ENCODE data around the gene PEX5L.

Gene PEX5L

GRCh38 chr3:179955286-179955685 lies 81.5 kb downstream of the PEX5L start:
- peak; percentile 36 for DNase-seq

DNA sequence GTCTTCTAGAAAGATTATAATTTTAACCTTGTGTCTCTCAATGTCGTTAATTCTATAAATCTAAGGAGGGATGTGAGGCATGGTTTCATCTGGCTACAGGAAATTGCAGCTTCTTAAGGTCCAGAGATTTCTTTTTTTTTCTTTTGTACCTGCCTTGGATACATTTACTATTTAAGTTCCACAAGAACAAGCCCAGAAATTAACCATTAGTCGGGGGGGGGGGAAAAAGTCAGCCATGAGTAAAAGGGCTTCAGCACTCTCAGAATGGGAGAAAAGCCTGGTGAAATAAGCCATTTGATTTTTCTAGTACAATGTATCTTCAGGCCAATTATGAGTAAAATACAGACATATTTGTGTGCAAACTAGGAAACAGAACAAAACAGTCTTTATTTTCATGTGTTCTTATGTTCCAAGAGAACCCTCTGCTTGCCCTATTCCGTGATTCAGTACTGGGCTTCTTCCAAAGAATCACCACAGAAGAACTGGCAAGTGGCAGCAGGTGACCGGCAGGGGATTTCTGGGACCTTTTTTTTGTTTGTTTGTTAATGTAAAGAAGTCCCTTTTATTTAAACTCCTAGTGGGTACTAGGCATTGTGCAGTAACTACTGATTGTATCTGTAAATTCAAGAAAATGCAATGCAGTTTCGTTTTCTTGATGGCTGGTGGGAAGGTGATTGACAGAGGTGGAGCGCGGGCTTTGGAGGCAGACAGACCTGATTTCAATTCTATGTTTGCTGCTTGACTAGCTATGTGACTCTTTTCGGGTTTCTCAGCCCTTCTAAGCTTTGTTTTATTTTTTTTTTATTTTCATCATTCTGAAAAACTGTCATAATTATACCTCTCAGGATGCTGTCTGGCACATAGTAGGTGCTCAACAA lies 82.5 kb downstream of the PEX5L start:
- DNase-seq: no peak

GRCh38 chr3:179950840-179951239 lies 85.9 kb downstream of the PEX5L start:
- DNase-seq: no peak

GRCh38 chr3:179949869-179950268 lies 86.9 kb downstream of the PEX5L start:
- no peak for DNase-seq

- DNase-seq: peak; percentile 94
These were observed 87.3 kb downstream of the PEX5L start for GRCh38 chr3:179949412-179949811.

DNA sequence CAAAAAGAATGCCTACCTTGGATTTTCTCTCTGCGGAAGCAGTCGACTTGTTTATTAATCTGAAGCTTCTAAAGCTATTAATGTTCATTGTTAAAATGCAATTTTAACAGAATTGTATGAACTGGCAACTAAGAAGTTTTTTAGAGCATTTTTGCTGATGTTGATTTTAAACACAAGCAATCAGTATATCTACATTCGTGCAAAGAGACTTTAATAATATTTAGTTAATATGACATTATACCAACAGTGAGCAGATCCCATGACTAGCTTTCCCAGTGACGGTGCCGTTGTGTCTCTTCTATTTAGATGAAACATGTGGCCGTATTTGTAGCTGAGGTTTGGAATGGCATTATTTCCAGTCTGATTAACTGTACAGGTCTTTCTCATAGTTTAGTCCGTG lies 88.0 kb downstream of the PEX5L start:
- DNase-seq: peak; percentile 71

GRCh38 chr3:179945569-179945968 lies 91.2 kb downstream of the PEX5L start:
- DNase-seq: no peak

DNA sequence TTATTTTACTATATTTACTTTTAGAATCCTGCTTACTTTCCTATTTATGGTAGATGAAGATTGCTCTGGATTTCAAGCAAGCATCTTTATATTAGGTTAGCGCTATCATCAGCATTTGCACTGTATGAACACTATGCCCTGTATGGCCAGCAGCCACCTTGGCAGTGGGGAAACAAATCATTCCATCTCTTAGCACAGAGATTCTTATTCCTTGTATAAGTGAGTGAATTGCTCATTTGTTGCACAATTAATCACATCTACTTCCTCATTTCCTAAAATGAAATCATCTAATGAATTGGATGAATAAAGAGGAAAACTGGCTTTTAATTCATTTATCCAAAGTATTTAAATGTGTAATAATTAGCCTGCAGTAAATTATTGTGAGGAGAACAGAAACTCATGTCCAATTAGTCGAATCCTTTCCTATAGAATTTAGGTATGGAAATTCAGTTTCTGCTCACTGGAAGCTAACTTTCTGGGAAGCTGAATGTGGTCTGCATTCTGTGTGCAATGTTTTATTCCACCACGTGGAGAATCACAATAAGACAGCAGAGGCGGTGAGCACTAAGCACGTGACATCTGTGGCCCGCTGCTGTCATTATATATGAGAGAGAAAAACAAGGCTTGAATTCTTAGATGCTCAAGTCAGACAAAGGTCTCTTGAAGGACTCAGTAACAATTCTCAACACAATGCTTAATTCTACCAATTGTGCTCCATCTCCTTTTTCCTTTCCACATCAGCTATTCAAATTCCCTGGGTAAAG lies 93.4 kb downstream of the PEX5L start:
- DNase-seq: peak; percentile 34

DNA sequence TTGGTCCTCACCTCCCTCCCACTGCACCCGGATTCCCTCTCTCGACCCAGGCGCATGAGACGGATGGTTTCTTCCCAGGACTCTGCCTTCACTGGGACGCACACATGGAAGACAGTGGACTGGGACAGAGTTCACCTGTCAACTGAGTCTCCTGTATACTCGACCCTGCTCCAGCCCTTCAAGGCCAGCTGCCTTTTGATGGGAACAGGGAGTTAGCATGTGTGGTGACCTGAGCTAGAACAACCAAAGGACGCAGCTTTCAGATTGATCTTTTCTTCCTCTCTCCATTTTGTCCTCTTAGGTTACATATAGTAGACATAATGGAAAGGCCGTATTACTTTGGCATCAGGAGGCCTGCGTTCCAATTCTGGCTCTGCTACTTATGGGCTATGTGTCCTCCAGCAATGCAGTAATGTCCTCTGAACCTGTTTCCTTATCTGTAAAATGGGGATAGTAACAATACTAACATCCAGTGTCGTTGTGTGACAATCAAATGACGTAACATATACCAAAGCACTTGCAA lies 94.1 kb downstream of the PEX5L start:
- DNase-seq: no peak

GRCh38 chr3:179935710-179936109 lies 101.0 kb downstream of the PEX5L start:
- DNase-seq: no peak

- no peak for DNase-seq
These were observed 102.8 kb downstream of the PEX5L start for GRCh38 chr3:179933914-179934313.

DNA sequence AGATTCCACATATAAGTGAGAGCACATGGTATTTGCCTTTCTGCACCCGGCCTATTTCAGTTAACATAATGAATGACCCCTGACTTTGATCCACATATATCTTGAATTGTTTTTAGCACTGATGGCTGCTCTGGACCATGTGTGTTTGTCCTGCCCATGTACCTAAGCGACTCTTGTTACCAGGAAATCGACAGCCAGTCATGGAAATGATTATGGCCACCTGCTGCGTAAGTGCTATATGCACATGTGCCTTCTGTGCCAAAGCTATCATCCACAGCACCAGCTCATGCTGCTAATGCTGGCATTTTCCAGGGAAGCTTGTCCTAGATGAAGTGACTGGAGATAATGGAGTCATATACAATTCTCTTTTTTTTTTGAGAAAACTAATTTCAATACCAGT lies 103.7 kb downstream of the PEX5L start:
- peak; percentile 77 for DNase-seq

GRCh38 chr3:179932674-179933073 lies 104.1 kb downstream of the PEX5L start:
- DNase-seq: no peak

DNA sequence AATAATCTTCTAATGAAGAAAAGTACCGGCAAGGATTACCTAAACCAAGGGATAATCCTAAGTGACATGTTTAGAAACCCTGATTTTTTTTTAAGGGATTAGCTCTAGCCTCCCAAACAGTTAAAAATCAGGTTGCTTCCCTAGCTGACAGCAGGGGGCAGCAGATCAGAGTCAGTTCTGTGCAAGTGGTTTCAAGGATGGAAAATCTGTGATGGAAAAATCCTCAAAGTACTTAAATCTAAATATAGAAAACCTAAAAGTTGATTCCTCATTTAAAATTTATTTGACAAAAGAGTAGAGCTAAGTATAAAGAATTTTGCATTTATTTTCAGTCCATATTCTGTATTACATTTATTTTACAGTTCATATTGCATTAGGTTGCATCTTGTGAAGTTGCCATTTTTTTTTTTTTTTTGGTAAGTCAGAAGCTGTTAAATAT lies 107.6 kb downstream of the PEX5L start:
- DNase-seq: peak; percentile 86

DNA sequence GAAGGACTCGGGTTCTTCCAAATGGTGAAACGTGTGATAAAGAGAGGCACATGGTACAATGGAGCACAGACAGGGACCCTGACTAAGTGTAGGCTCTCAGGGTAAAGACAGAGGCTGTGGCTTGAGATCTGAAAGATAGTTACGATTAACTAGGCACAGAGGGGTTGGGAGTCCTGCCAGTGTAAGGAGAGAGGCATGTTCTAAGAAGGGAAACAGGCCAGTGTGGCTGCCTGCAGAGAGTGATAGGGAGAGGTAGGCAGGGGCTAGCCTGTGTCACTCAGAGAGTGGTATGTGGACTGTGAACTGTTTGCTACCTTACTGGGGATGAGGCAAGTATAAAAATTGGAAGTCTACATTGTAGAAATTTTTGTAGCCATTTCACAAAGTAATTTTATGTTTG lies 109.5 kb downstream of the PEX5L start:
- no peak for DNase-seq

DNA sequence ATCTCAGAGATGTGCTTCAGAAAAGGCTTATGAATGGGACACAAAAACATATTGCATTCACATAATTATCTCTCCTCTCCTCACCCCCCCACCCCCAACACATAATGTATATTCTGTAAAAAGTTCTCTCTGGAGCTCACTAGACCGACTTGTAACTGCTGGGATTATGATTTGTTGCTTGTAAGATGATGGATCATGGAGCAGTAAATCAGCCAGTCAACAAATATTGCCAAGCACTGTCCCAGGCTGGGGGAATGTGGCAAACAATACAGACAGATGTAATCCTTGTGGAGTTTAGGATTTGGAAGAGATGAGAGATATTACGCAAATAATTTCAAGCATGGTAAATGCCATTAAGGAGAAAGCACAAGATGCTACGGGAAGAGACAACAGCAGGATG lies 114.8 kb downstream of the PEX5L start:
- no peak for DNase-seq

DNA sequence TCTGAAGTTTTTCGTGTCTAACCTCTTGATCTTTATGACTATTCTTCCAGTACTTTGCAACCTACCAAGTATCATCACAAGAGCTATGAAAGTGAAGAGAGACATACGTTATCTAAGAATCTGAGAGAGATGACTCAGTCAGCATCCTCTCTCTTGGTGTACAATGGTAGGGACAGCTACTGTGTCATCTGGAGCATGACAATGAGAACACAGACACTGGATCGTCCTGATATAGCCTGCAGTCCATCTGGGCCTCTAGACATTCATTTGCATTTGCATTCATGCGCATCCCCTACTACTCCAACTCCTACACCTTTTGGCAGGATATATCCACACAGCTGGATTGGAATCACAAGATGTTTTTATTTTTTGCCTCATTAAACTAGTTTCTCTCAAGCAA lies 115.2 kb downstream of the PEX5L start:
- peak; percentile 47 for DNase-seq

DNA sequence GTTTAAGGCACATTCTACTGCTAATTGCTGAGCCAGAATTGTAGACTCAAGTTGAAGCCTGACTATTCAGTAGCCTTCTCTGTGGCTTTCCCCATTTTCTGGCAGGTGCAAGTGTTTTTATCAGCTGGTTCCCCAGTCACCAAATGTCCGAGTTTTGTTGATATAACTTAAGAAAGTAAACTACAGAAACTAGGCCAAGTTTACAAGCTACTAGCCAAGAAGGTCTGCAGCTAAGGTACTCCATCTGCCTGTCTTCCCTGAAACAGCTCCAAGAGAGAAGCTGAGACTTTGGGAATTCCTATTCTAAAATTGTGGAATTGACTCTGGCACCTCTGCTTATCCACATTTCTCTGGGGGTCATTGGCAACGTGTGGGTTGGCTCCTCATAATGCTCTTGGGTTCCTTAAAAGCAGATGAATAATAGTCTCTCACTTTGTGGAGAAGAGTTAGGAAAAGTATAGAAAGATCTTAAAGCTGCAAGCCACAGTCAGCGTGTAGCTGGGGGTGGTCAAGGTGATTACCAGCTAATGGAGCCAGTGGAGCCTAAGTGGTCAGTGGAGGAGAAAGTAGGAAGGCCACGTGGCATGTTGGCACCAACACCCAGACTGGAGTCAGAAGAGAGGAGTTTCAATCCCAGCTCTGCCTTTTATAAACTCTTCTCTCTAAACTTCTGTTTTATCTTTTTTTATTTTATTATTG lies 128.8 kb downstream of the PEX5L start:
- no peak for DNase-seq

DNA sequence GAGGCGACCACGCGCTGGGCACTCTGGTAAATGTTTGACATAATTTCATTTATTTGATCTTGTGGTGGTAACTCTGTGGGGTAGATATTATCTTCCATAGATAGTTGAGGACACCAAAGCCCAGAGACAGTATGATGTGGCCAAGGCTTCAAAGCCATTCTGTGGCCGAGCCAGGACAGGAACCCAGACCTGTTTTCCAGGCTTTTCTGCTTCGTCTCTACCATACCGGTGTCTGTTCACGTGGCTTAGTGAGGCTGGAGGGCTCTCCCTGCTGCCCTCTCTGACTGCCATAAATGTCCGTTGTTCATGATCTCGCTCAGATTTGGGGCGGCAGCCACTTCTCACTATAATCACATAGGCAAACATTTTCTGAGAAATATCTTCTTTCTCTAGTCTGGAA lies 134.7 kb downstream of the PEX5L start:
- DNase-seq: no peak

GRCh38 chr3:179898024-179898423 lies 138.7 kb downstream of the PEX5L start:
- peak; percentile 60 for DNase-seq

- DNase-seq: no peak
These were observed 139.5 kb downstream of the PEX5L start for GRCh38 chr3:179897231-179897630.

DNA sequence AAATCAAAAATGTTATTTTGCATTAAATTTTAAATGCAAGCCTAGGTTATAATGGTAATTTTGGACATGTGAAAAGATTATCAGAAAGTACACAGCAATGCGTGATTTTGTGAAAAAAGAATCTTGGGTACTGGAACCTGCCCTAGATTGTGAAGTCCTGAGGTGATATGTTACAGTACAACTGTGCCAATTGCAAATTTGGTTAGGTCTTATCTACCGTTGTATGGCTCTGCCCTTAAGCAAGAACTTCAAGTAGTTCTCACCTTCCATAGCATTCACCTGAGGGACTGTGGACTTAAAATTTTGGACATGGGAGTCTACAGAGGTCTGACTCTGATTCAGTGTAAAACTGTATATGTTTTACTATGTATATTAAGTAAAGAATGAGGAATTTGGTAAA lies 140.2 kb downstream of the PEX5L start:
- DNase-seq: no peak

DNA sequence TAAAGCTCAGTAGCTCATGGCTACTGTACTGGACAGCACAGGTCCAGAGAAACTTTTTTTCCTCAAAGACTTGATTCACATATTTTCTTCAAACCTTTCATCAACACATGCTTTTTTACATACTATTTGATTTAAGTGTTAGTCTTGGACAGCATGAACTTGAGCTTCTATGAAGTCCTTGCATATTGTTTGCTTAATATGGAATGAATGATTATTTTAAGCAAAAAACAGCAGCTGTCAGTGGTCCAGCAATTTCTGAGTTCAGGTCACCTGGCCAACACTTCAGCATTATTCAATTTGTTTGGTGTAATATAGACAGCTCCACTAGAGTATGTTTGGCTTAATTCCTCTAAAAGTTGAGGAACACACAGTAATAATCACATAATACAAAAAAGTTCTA lies 141.4 kb downstream of the PEX5L start:
- DNase-seq: no peak
